WTC11 (cell line): ENCODE measurements around the gene MOB3B. TPM values are rescaled to one million over a fixed set of nuclear protein-coding genes. Genes with fewer than 3 reads are reported as not detected.

Source experiments
- ATAC-seq: fragments of 200-7000 bp; cut with Tn5 transposase; 2 replicates; pipeline ENCODE4 v1.10.0; 2021; ENCODE audit warnings: mild to moderate bottlenecking, moderate library complexity
- CTCF ChIA-PET: fragments of 300-600 bp; sonication (Branson Sonifier 250); formaldehyde crosslinking; loops from one replicate; lab custom pipeline; 2021; ENCODE audit warnings: antibody characterized with exemption; lab: Charles Lee
- POLR2A ChIA-PET: fragments of 350-600 bp; sonication (Branson Sonifier 250); formaldehyde crosslinking; loops from one replicate; lab custom pipeline; 2021; ENCODE audit warnings: antibody characterized with exemption; lab: Charles Lee
- DNase-seq: peaks from one replicate; pipeline ENCODE4 v3.0.0; 2021; ENCODE audit warnings: low spot score
- H3K27ac Mint-ChIP-seq: 2 replicates; pipeline ENCODE4 v1.8.0; 2021; ENCODE audit warnings: mixed read lengths
- H3K27me3 Mint-ChIP-seq: 2 replicates; pipeline ENCODE4 v1.8.0; 2021; ENCODE audit warnings: low read depth, mild to moderate bottlenecking, moderate library complexity, mixed read lengths
- H3K36me3 Mint-ChIP-seq: 2 replicates; pipeline ENCODE4 v1.8.0; 2021; ENCODE audit warnings: mixed read lengths
- H3K4me1 Mint-ChIP-seq: 2 replicates; pipeline ENCODE4 v1.8.0; 2022; ENCODE audit warnings: mixed read lengths
- H3K4me3 Mint-ChIP-seq: 2 replicates; pipeline ENCODE4 v1.8.0; 2021; ENCODE audit warnings: mild to moderate bottlenecking, moderate library complexity, mixed read lengths
- H3K9me3 Mint-ChIP-seq: 2 replicates; pipeline ENCODE4 v1.8.0; 2021; ENCODE audit warnings: mixed read lengths
- ATF1 ChIP-seq: sonication (generic); formaldehyde crosslinking; IDR thresholded peaks from 2 replicates; pipeline ENCODE4 v1.8.1; 2023; ENCODE audit warnings: mild to moderate bottlenecking, moderate library complexity, missing genetic modification reagents
- ATF3 ChIP-seq: sonication (generic); formaldehyde crosslinking; conservative IDR thresholded peaks from 2 replicates; pipeline ENCODE4 v1.8.1; 2022; ENCODE audit warnings: mild to moderate bottlenecking, missing genetic modification reagents
- CREB1 ChIP-seq: sonication (generic); formaldehyde crosslinking; IDR thresholded peaks from 2 replicates; pipeline ENCODE4 v1.8.0; 2023; ENCODE audit warnings: mild to moderate bottlenecking, missing genetic modification reagents
- E2F1 ChIP-seq: sonication (generic); formaldehyde crosslinking; IDR thresholded peaks from 2 replicates; pipeline ENCODE4 v1.8.0; 2022; ENCODE audit warnings: mild to moderate bottlenecking, missing genetic modification reagents
- ELF4 ChIP-seq: sonication (generic); formaldehyde crosslinking; IDR thresholded peaks from 2 replicates; pipeline ENCODE4 v1.8.1; 2022; ENCODE audit warnings: low read depth, mild to moderate bottlenecking, moderate library complexity, missing genetic modification reagents
- EMX1 ChIP-seq: fragments of 250-450 bp; sonication (Bioruptor Pico); IDR thresholded peaks from 2 replicates; pipeline ENCODE4 v1.8.0; 2021; ENCODE audit warnings: mild to moderate bottlenecking
- NFATC4 ChIP-seq: fragments of 250-450 bp; sonication (Bioruptor Pico); IDR thresholded peaks from 2 replicates; pipeline ENCODE4 v1.9.0; 2021; ENCODE audit warnings: mild to moderate bottlenecking
- NR2C2 ChIP-seq: sonication (generic); formaldehyde crosslinking; IDR thresholded peaks from 2 replicates; pipeline ENCODE4 v1.8.0; 2022; ENCODE audit warnings: mild to moderate bottlenecking, missing genetic modification reagents
- SOX15 ChIP-seq: fragments of 250-450 bp; sonication (Bioruptor Pico); IDR thresholded peaks from 2 replicates; pipeline ENCODE4 v1.9.0; 2021; ENCODE audit warnings: mild to moderate bottlenecking
- SP1 ChIP-seq: sonication (generic); formaldehyde crosslinking; conservative IDR thresholded peaks from 2 replicates; pipeline ENCODE4 v1.8.1; 2022; ENCODE audit warnings: missing genetic modification reagents
- STAT6 ChIP-seq: sonication (generic); formaldehyde crosslinking; conservative IDR thresholded peaks from 2 replicates; pipeline ENCODE4 v1.8.1; 2023; ENCODE audit warnings: mild to moderate bottlenecking, low read depth, missing genetic modification reagents, moderate library complexity
- TCF7 ChIP-seq: sonication (generic); formaldehyde crosslinking; IDR thresholded peaks from 2 replicates; pipeline ENCODE4 v1.8.0; 2022; ENCODE audit warnings: mild to moderate bottlenecking, low read depth, missing genetic modification reagents, moderate library complexity
- ZBTB21 ChIP-seq: sonication (generic); formaldehyde crosslinking; IDR thresholded peaks from 2 replicates; pipeline ENCODE4 v1.8.1; 2023; ENCODE audit warnings: mild to moderate bottlenecking, missing genetic modification reagents, borderline replicate concordance
- ZNF416 ChIP-seq: fragments of 250-450 bp; sonication (Bioruptor Pico); IDR thresholded peaks from 2 replicates; pipeline ENCODE4 v1.9.0; 2021; ENCODE audit warnings: mild to moderate bottlenecking, inconsistent platforms
- ZNF423 ChIP-seq: fragments of 250-450 bp; sonication (Bioruptor Pico); IDR thresholded peaks from 2 replicates; pipeline ENCODE4 v2.1.2; 2022; ENCODE audit warnings: mild to moderate bottlenecking, moderate library complexity
- total RNA-seq: library from RNA; stranded (reverse); gene quantifications from 3 replicates; pipeline ENCODE4 v1.2.3, GENCODE V29; 2021
- TF ChIP-seq, protein P1 (sequence below): sonication (generic); formaldehyde crosslinking; IDR thresholded peaks from 2 replicates; pipeline ENCODE4 v1.8.0; 2023; ENCODE audit warnings: missing genetic modification reagents, mild to moderate bottlenecking, borderline replicate concordance
- TF ChIP-seq, protein P2 (sequence below): sonication (generic); formaldehyde crosslinking; IDR thresholded peaks from 2 replicates; pipeline ENCODE4 v1.8.1; 2023; ENCODE audit warnings: mild to moderate bottlenecking, missing genetic modification reagents, moderate library complexity

The MOB3B gene
- total RNA-seq, 1 experiment from 2014 or later, result 25.1 TPM

DNA sequence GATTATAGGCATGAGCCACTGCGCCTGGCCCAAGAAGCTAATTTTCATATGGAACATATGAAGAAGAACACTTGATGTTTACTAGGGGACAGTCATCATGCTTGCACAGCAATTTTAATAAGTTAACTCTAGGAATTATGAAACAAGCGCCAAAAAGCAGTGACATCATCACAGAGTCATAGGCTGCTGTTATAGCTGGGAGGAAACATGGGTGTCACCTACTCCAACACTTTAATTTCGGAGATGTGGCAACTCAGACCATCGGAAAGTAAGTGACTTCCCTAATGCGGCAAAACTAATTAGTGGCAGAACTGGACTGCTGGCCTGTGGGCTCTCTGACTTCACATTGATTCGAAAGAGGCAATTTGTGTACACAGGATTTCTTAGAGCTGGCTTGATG lies 194.5 kb downstream of the MOB3B start:
- POLR2A ChIA-PET, result no interaction called here
- DNase-seq (no peak), ATAC-seq (no peak)
- CTCF ChIA-PET, result no interaction called here
- no peak for TF ChIP-seq SOX15 (CRISPR knock-in tag)
- TF ChIP-seq NFATC4 (CRISPR knock-in tag), result no peak
- no peak for TF ChIP-seq ATF3 (CRISPR knock-in tag)
- TF ChIP-seq ELF4 (CRISPR knock-in tag), result no peak
- no peak for TF ChIP-seq NR2C2
- no peak for TF ChIP-seq EMX1 (CRISPR knock-in tag)
- TF ChIP-seq TCF7 (CRISPR knock-in tag), result no peak
- TF ChIP-seq ZBTB21 (CRISPR knock-in tag), result no peak
- TF ChIP-seq, protein P1, sequence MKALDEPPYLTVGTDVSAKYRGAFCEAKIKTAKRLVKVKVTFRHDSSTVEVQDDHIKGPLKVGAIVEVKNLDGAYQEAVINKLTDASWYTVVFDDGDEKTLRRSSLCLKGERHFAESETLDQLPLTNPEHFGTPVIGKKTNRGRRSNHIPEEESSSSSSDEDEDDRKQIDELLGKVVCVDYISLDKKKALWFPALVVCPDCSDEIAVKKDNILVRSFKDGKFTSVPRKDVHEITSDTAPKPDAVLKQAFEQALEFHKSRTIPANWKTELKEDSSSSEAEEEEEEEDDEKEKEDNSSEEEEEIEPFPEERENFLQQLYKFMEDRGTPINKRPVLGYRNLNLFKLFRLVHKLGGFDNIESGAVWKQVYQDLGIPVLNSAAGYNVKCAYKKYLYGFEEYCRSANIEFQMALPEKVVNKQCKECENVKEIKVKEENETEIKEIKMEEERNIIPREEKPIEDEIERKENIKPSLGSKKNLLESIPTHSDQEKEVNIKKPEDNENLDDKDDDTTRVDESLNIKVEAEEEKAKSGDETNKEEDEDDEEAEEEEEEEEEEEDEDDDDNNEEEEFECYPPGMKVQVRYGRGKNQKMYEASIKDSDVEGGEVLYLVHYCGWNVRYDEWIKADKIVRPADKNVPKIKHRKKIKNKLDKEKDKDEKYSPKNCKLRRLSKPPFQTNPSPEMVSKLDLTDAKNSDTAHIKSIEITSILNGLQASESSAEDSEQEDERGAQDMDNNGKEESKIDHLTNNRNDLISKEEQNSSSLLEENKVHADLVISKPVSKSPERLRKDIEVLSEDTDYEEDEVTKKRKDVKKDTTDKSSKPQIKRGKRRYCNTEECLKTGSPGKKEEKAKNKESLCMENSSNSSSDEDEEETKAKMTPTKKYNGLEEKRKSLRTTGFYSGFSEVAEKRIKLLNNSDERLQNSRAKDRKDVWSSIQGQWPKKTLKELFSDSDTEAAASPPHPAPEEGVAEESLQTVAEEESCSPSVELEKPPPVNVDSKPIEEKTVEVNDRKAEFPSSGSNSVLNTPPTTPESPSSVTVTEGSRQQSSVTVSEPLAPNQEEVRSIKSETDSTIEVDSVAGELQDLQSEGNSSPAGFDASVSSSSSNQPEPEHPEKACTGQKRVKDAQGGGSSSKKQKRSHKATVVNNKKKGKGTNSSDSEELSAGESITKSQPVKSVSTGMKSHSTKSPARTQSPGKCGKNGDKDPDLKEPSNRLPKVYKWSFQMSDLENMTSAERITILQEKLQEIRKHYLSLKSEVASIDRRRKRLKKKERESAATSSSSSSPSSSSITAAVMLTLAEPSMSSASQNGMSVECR (CRISPR knock-in tag), result no peak
- TF ChIP-seq ATF1 (CRISPR knock-in tag), result no peak
- no peak for TF ChIP-seq SP1
- no peak for TF ChIP-seq CREB1
- TF ChIP-seq, protein P2, sequence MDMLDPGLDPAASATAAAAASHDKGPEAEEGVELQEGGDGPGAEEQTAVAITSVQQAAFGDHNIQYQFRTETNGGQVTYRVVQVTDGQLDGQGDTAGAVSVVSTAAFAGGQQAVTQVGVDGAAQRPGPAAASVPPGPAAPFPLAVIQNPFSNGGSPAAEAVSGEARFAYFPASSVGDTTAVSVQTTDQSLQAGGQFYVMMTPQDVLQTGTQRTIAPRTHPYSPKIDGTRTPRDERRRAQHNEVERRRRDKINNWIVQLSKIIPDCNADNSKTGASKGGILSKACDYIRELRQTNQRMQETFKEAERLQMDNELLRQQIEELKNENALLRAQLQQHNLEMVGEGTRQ, result no peak
- no peak for TF ChIP-seq ZNF416
- TF ChIP-seq ZNF423 (CRISPR knock-in tag), result no peak
- no peak for TF ChIP-seq E2F1 (CRISPR knock-in tag)
- TF ChIP-seq STAT6 (CRISPR knock-in tag), result no peak
- Mint-ChIP-seq H3K36me3 (no peaks in the 10 kb centered on the region), H3K27ac (no peak overlapping the region), H3K9me3 (no peaks in the 10 kb centered on the region), H3K4me1 (peaks cover 55% of the 10 kb centered on the region), H3K27me3 (no peaks in the 10 kb centered on the region), H3K4me3 (no peak overlapping the region)
